ENCODE measurements around the gene ZNF587B. TPM values are rescaled to one million over a fixed set of nuclear protein-coding genes. Genes with fewer than 3 reads are reported as not detected.
A peak's percentile ranks its signal among the peaks of the same experiment; 100 is the strongest.

Gene ZNF587B
- total RNA-seq, 1 experiment from 2014 or later: 43.2 TPM

DNA sequence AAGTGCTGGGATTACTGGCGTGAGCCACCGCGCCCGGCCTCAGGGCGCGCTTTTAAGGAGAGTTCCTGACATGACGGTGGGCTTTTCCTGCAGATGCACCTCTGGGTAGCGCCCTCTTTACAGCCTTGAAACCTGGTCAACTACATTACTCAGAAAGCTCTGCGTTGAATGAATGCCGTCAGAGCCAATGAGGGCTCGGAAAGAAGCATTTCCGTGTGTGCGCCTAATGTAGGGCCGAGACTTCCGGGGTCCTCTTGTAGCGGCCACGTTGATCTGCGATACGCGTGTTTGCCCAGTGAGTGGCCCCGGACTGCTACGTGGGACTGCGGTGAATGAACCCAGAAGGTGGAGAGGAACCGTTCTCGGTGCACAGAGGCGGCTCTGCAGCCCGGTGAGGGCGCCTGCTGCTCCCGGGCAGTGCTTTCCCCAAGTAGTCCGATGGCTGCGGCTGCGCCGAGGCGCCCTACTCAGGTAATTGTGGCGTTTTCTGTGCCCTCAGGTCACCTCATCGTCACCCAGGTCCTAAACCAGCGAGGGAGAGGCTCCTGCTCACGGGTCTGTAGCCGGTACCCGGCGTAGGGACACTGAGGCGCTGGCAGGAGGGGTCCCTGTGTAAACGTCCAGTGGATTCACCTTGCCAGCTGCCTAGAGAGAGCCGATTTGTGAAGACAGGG is 10.5 kb upstream of the ZNF587B start (continued):
- TF ChIP-seq SMAD4 (CRISPR knock-in tag; IDR thresholded peaks at IDR 0.05) (no peak), KAT7 (CRISPR knock-in tag; IDR thresholded peaks at IDR 0.05; ENCODE audit: borderline replicate concordance) (no peak; the same call in 1 of the 2 replicates), TCF7 (CRISPR knock-in tag; IDR thresholded peaks at IDR 0.05; ENCODE audit: low read depth) (no peak), ATF6 (CRISPR knock-in tag; IDR thresholded peaks at IDR 0.05) (no peak), CDX4 (CRISPR knock-in tag; IDR thresholded peaks at IDR 0.05; ENCODE audit: borderline replicate concordance) (no peak), MAX (CRISPR knock-in tag; IDR thresholded peaks at IDR 0.05) (peak; percentile 89), ZNF138 (CRISPR knock-in tag; conservative IDR thresholded peaks at IDR 0.05) (no peak), MYBL2 (CRISPR knock-in tag; IDR thresholded peaks at IDR 0.05) (no peak), HMGA2 (CRISPR knock-in tag; IDR thresholded peaks at IDR 0.05) (no peak), ZNF121 (CRISPR knock-in tag; IDR thresholded peaks at IDR 0.05) (no peak), ZNF671 (CRISPR knock-in tag; IDR thresholded peaks at IDR 0.05) (no peak), GRHL2 (CRISPR knock-in tag; IDR thresholded peaks at IDR 0.05; ENCODE audit: insufficient replicate concordance, severe bottlenecking) (no peak), GABPB1 (CRISPR knock-in tag; IDR thresholded peaks at IDR 0.05) (peak; percentile 27; the same call in 1 of the 2 replicates), ZBTB21 (CRISPR knock-in tag; IDR thresholded peaks at IDR 0.05; ENCODE audit: borderline replicate concordance) (no peak), TEAD1 (CRISPR knock-in tag; IDR thresholded peaks at IDR 0.05) (no peak), SMAD3 (CRISPR knock-in tag; IDR thresholded peaks at IDR 0.05; ENCODE audit: borderline replicate concordance) (no peak), ATF1 (CRISPR knock-in tag; IDR thresholded peaks at IDR 0.05) (no peak), ZNF416 (CRISPR knock-in tag; IDR thresholded peaks at IDR 0.05) (no peak), IRF2 (CRISPR knock-in tag; IDR thresholded peaks at IDR 0.05; ENCODE audit: borderline replicate concordance, low read depth) (no peak), ZNF232 (CRISPR knock-in tag; IDR thresholded peaks at IDR 0.05) (no peak), NFYB (CRISPR knock-in tag; conservative IDR thresholded peaks at IDR 0.05; ENCODE audit: low read depth) (peak; percentile 83)
- TF ChIP-seq, protein P1, sequence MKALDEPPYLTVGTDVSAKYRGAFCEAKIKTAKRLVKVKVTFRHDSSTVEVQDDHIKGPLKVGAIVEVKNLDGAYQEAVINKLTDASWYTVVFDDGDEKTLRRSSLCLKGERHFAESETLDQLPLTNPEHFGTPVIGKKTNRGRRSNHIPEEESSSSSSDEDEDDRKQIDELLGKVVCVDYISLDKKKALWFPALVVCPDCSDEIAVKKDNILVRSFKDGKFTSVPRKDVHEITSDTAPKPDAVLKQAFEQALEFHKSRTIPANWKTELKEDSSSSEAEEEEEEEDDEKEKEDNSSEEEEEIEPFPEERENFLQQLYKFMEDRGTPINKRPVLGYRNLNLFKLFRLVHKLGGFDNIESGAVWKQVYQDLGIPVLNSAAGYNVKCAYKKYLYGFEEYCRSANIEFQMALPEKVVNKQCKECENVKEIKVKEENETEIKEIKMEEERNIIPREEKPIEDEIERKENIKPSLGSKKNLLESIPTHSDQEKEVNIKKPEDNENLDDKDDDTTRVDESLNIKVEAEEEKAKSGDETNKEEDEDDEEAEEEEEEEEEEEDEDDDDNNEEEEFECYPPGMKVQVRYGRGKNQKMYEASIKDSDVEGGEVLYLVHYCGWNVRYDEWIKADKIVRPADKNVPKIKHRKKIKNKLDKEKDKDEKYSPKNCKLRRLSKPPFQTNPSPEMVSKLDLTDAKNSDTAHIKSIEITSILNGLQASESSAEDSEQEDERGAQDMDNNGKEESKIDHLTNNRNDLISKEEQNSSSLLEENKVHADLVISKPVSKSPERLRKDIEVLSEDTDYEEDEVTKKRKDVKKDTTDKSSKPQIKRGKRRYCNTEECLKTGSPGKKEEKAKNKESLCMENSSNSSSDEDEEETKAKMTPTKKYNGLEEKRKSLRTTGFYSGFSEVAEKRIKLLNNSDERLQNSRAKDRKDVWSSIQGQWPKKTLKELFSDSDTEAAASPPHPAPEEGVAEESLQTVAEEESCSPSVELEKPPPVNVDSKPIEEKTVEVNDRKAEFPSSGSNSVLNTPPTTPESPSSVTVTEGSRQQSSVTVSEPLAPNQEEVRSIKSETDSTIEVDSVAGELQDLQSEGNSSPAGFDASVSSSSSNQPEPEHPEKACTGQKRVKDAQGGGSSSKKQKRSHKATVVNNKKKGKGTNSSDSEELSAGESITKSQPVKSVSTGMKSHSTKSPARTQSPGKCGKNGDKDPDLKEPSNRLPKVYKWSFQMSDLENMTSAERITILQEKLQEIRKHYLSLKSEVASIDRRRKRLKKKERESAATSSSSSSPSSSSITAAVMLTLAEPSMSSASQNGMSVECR (CRISPR knock-in tag; IDR thresholded peaks at IDR 0.05; ENCODE audit: borderline replicate concordance): peak; percentile 65; the same call in 1 of the 2 replicates

Data from WTC11 (cell line).